ENCODE results near the gene PTK6.

GRCh38 chr20:63534831-63535651 lies 2.1 kb downstream of the PTK6 start:
- TF ChIP-seq CTCF (IDR thresholded peaks at IDR 0.05) = no peak
- no peak for TF ChIP-seq POLR2A (IDR thresholded peaks at IDR 0.05)

Data from testis (tissue), 2 donors.